Measurements from ENCODE around the gene GATA5.

Gene GATA5

GRCh38 chr20:62486484-62486883, 10.7 kb upstream of the GATA5 start:
- DNase-seq = no peak

GRCh38 chr20:62485701-62486089, 9.9 kb upstream of the GATA5 start:
- DNase-seq = no peak

GRCh38 chr20:62485062-62485700, 9.4 kb upstream of the GATA5 start:
- no peak for DNase-seq

- DNase-seq = no peak
These were observed 8.7 kb upstream of the GATA5 start for GRCh38 chr20:62484478-62484877.

GRCh38 chr20:62483613-62484458, 8.0 kb upstream of the GATA5 start:
- no peak for DNase-seq

- DNase-seq = no peak
These were observed 7.2 kb upstream of the GATA5 start for GRCh38 chr20:62482974-62483373.

- DNase-seq = no peak
These were observed 6.5 kb upstream of the GATA5 start for GRCh38 chr20:62482146-62482809.

GRCh38 chr20:62481425-62482145, 5.8 kb upstream of the GATA5 start:
- DNase-seq = no peak

- DNase-seq = no peak
These were observed 4.5 kb upstream of the GATA5 start for GRCh38 chr20:62480318-62480717.

- no peak for DNase-seq
These were observed 3.9 kb upstream of the GATA5 start for GRCh38 chr20:62479656-62480055.

GRCh38 chr20:62479156-62479555, 3.4 kb upstream of the GATA5 start:
- DNase-seq = no peak

- DNase-seq = no peak
These were observed 2.1 kb upstream of the GATA5 start for GRCh38 chr20:62477669-62478455.

GRCh38 chr20:62476056-62476838, 452 bp upstream of the GATA5 start:
- no peak for DNase-seq

GRCh38 chr20:62475027-62475771, 596 bp downstream of the GATA5 start:
- no peak for DNase-seq

GRCh38 chr20:62474604-62475026, 1.2 kb downstream of the GATA5 start:
- no peak for DNase-seq

GRCh38 chr20:62473717-62474603, 1.8 kb downstream of the GATA5 start:
- no peak for DNase-seq

GRCh38 chr20:62472941-62473585, 2.7 kb downstream of the GATA5 start:
- DNase-seq = no peak

- DNase-seq = no peak
These were observed 3.5 kb downstream of the GATA5 start for GRCh38 chr20:62472138-62472940.
